Neural progenitor cell (in vitro differentiated cells): ENCODE measurements around the gene ADAMTS3. TPM values are rescaled to one million over a fixed set of nuclear protein-coding genes. Genes with fewer than 3 reads are reported as not detected.

ENCODE experiments used
- DNase-seq: peaks from one replicate; pipeline ENCODE4 v3.0.0-alpha.2; 2016; ENCODE audit warnings: low spot score
- H2AFZ ChIP-seq: fragments of 200-600 bp; sonication (generic); replicated peaks from 2 replicates; pipeline ENCODE4 v1.6.1; 2016; ENCODE audit warnings: antibody characterized with exemption
- H3F3A ChIP-seq: fragments of 200-600 bp; sonication (generic); 2 replicates; pipeline ENCODE4 v1.6.1; 2016; ENCODE audit warnings: antibody characterized with exemption, low read depth
- H3K27ac ChIP-seq: fragments of 200-600 bp; sonication (generic); 2 replicates; pipeline ENCODE4 v1.5.1; 2016; ENCODE audit warnings: mild to moderate bottlenecking
- H3K27me3 ChIP-seq: fragments of 200-600 bp; sonication (generic); 2 replicates; pipeline ENCODE4 v1.6.1; 2016; ENCODE audit warnings: mild to moderate bottlenecking, moderate library complexity
- H3K36me3 ChIP-seq: fragments of 200-600 bp; sonication (generic); 2 replicates; pipeline ENCODE4 v1.5.1; 2016
- H3K4me1 ChIP-seq: fragments of 200-600 bp; sonication (generic); 2 replicates; pipeline ENCODE4 v1.6.1; 2016; ENCODE audit warnings: mixed run types
- H3K4me2 ChIP-seq: fragments of 200-600 bp; sonication (generic); 2 replicates; pipeline ENCODE4 v1.6.1; 2016
- H3K4me3 ChIP-seq: fragments of 200-600 bp; sonication (generic); 2 replicates; pipeline ENCODE4 v1.5.1; 2016
- H3K79me2 ChIP-seq: fragments of 200-600 bp; sonication (generic); 2 replicates; pipeline ENCODE4 v1.6.1; 2016; ENCODE audit warnings: low read depth
- H3K9ac ChIP-seq: fragments of 200-600 bp; sonication (generic); 2 replicates; pipeline ENCODE4 v1.6.1; 2016
- H3K9me3 ChIP-seq: fragments of 200-600 bp; sonication (generic); 2 replicates; pipeline ENCODE4 v1.5.1; 2016; ENCODE audit warnings: low read depth
- H4K20me1 ChIP-seq: fragments of 200-600 bp; sonication (generic); 2 replicates; pipeline ENCODE4 v1.6.1; 2016; ENCODE audit warnings: low read depth
- H3K27ac Mint-ChIP-seq: 3 replicates; pipeline ENCODE4 v1.8.0; 2021; ENCODE audit warnings: mixed read lengths
- H3K27me3 Mint-ChIP-seq: 2 replicates; pipeline ENCODE4 v1.8.0; 2022; ENCODE audit warnings: low read depth, mild to moderate bottlenecking, inconsistent platforms, moderate library complexity, mixed read lengths; ENCODE audit not compliant: insufficient read depth
- H3K36me3 Mint-ChIP-seq: 3 replicates; pipeline ENCODE4 v1.8.0; 2021; ENCODE audit warnings: mixed read lengths
- H3K4me1 Mint-ChIP-seq: 3 replicates; pipeline ENCODE4 v1.8.0; 2021; ENCODE audit warnings: mixed read lengths
- H3K4me3 Mint-ChIP-seq: 3 replicates; pipeline ENCODE4 v1.8.0; 2021; ENCODE audit warnings: mild to moderate bottlenecking, moderate library complexity, mixed read lengths
- H3K9me3 Mint-ChIP-seq: 3 replicates; pipeline ENCODE4 v1.8.0; 2020; ENCODE audit warnings: mixed read lengths
- EZH2 ChIP-seq: fragments of 200-600 bp; sonication (generic); IDR thresholded peaks from 2 replicates; pipeline ENCODE4 v1.6.1; 2017; ENCODE audit warnings: antibody characterized with exemption, mild to moderate bottlenecking, moderate library complexity
- EZH2phosphoT487 ChIP-seq: fragments of 200-600 bp; sonication (generic); IDR thresholded peaks from 2 replicates; pipeline ENCODE4 v1.6.1; 2017; ENCODE audit warnings: antibody characterized with exemption
- total RNA-seq: library from RNA; depleted of rRNA; stranded (reverse); fragments of >200 nt; gene quantifications from 2 replicates; pipeline ENCODE4 v1.2.3, GENCODE V29; 2015; ENCODE audit warnings: low replicate concordance
- TF ChIP-seq, protein P1 (sequence below): fragments of 200-600 bp; sonication (generic); IDR thresholded peaks from 2 replicates; pipeline ENCODE4 v1.5.1; 2017; ENCODE audit warnings: antibody characterized with exemption, mild to moderate bottlenecking

The ADAMTS3 gene
- total RNA-seq, 1 donor from 2014 or later: 2.1 TPM

DNA sequence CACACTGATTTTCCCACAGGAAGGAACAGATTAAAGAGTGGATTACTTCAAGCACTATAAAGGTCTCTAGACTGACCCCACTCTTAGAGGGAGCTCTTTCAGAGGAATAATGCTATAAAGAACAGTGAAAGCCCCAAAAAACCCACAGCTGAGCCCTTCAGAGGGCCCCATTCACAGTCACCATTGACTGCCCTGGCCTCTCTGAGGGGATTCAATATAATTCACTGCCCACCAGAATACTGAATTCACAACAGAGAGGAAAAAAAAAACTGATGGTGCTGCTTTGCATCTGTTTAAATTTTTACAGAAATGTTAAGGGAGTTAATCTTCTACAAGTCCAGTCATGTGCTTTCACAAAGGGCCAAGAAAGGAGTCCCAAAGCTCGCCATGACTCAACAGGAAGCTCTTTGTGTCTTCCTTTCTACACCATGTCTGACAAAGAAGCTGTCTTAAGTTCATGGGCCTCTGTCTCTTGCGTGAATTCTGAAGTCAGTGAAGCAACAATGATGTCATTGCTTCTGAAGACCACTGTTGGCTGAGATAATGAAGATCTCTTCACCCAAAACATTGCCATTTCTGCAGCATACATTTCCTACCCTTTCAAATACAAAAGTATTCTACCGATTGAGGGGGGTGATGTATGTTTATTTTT lies 174.9 kb downstream of the ADAMTS3 start:
- H3K79me2 ChIP-seq: no peaks in the 10 kb centered on the region
- Mint-ChIP-seq H3K4me3 (no peak overlapping the region), H3K27ac (peak overlapping the region; percentile 84), H3K9me3 (peaks cover 2% of the 10 kb centered on the region), H3K4me1 (peaks cover 27% of the 10 kb centered on the region), H3K27me3 (no peaks in the 10 kb centered on the region), H3K36me3 (no peaks in the 10 kb centered on the region)
- no peak overlapping the region for H2AFZ ChIP-seq
- H3K27ac ChIP-seq: no peak overlapping the region
- H3K4me1 ChIP-seq: no peaks in the 10 kb centered on the region
- no peaks in the 10 kb centered on the region for H3K9me3 ChIP-seq
- H3K27me3 ChIP-seq: no peaks in the 10 kb centered on the region
- no peaks in the 10 kb centered on the region for H4K20me1 ChIP-seq
- TF ChIP-seq EZH2phosphoT487 (no peak), EZH2 (no peak)
- TF ChIP-seq, protein P1, sequence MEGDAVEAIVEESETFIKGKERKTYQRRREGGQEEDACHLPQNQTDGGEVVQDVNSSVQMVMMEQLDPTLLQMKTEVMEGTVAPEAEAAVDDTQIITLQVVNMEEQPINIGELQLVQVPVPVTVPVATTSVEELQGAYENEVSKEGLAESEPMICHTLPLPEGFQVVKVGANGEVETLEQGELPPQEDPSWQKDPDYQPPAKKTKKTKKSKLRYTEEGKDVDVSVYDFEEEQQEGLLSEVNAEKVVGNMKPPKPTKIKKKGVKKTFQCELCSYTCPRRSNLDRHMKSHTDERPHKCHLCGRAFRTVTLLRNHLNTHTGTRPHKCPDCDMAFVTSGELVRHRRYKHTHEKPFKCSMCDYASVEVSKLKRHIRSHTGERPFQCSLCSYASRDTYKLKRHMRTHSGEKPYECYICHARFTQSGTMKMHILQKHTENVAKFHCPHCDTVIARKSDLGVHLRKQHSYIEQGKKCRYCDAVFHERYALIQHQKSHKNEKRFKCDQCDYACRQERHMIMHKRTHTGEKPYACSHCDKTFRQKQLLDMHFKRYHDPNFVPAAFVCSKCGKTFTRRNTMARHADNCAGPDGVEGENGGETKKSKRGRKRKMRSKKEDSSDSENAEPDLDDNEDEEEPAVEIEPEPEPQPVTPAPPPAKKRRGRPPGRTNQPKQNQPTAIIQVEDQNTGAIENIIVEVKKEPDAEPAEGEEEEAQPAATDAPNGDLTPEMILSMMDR: no peak
- no peaks in the 10 kb centered on the region for H3K36me3 ChIP-seq
- DNase-seq: peak; percentile 9
- H3K4me2 ChIP-seq: no peak overlapping the region
- no peak overlapping the region for H3K9ac ChIP-seq
- H3F3A ChIP-seq: no peaks in the 10 kb centered on the region
- no peak overlapping the region for H3K4me3 ChIP-seq

DNA sequence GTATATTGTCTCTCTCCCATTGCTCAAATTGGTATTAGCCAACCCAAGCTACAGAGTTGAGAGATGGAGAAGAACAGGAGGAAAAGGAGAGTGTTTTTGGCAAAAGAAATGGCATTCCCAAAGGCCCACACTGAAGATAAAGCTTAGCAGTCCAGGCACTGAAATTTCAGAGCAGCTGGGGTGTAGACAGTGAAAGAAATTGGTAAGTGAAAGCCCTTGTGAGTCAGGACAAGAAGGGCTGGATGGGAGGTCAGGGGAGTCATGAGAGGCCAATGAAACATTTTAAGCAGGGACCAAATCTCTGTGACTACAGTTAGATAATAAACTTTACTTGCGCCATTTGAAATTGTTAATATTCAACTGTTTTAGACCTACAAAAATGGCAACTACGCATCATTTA lies 177.7 kb downstream of the ADAMTS3 start:
- Histone ChIP-seq H4K20me1 (no peaks in the 10 kb centered on the region), H3F3A (no peaks in the 10 kb centered on the region), H3K36me3 (no peaks in the 10 kb centered on the region), H3K27ac (no peak overlapping the region), H3K9me3 (no peaks in the 10 kb centered on the region), H3K4me1 (no peaks in the 10 kb centered on the region), H3K9ac (no peak overlapping the region), H3K79me2 (no peaks in the 10 kb centered on the region), H2AFZ (no peak overlapping the region), H3K4me2 (no peak overlapping the region), H3K4me3 (no peak overlapping the region), H3K27me3 (no peaks in the 10 kb centered on the region)
- peaks cover 2% of the 10 kb centered on the region for H3K9me3 Mint-ChIP-seq
- H3K4me3 Mint-ChIP-seq: peak overlapping the region; percentile 45
- H3K36me3 Mint-ChIP-seq: no peaks in the 10 kb centered on the region
- no peak for DNase-seq
- peak overlapping the region; percentile 66 for H3K27ac Mint-ChIP-seq
- no peak for TF ChIP-seq EZH2phosphoT487
- TF ChIP-seq EZH2: no peak
- TF ChIP-seq, protein P1: no peak
- H3K27me3 Mint-ChIP-seq: no peaks in the 10 kb centered on the region
- H3K4me1 Mint-ChIP-seq: peaks cover 27% of the 10 kb centered on the region

DNA sequence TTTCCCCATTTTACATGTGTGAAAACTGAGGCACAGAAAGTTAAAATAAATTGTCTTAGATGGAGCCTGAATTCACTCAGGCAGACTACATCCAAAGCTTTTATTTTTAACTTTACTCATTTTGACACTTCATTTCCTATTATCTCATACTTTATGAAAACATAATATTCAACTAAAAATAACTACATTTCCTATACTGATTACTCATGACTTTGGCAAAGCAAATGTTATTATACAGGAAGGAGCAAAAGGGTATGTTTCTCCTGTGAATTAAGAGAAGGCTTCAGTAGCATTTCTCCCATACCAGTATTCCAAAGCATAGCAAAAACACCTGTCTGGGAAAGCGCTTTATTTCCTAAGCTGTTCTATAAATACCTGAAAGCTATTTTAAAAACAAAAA lies 178.6 kb downstream of the ADAMTS3 start:
- Histone ChIP-seq H3K4me1 (no peaks in the 10 kb centered on the region), H4K20me1 (no peaks in the 10 kb centered on the region), H3F3A (no peaks in the 10 kb centered on the region), H3K4me2 (no peak overlapping the region), H3K9ac (no peak overlapping the region), H3K4me3 (no peak overlapping the region), H3K9me3 (no peaks in the 10 kb centered on the region), H3K27me3 (no peaks in the 10 kb centered on the region), H3K27ac (no peak overlapping the region), H3K36me3 (no peaks in the 10 kb centered on the region), H3K79me2 (no peaks in the 10 kb centered on the region), H2AFZ (no peak overlapping the region)
- DNase-seq: no peak
- H3K27ac Mint-ChIP-seq: no peak overlapping the region
- H3K9me3 Mint-ChIP-seq: peaks cover 2% of the 10 kb centered on the region
- no peaks in the 10 kb centered on the region for H3K36me3 Mint-ChIP-seq
- H3K4me1 Mint-ChIP-seq: peaks cover 27% of the 10 kb centered on the region
- H3K27me3 Mint-ChIP-seq: no peaks in the 10 kb centered on the region
- H3K4me3 Mint-ChIP-seq: no peak overlapping the region
- TF ChIP-seq, protein P1: no peak
- TF ChIP-seq EZH2phosphoT487: no peak
- no peak for TF ChIP-seq EZH2
